K562 (cell line): ENCODE measurements around the gene DMWD. TPM values are rescaled to one million over a fixed set of nuclear protein-coding genes. Genes with fewer than 3 reads are reported as not detected.

ENCODE experiments used
- ATAC-seq: fragments of 200-7000 bp; cut with Tn5 transposase; 3 replicates; pipeline ENCODE4 v1.9.1; 2020; ENCODE audit warnings: moderate library complexity
- BruUV-seq: library from RNA; stranded (reverse); fragments of 400-500 nt; replicated peaks from 2 replicates; lab custom pipeline; 2021; lab: Mats Ljungman, UMichigan
- CTCF ChIA-PET: fragments of 300-600 bp; formaldehyde crosslinking; extraction: SDS; loops from one replicate; lab custom pipeline; 2021; ENCODE audit warnings: low intra/inter-chr PET ratio; lab: Yijun Ruan, JAX
- POLR2A ChIA-PET: fragments of 300-600, 350-650 bp; sonication (Branson Sonifier 250); formaldehyde crosslinking; extraction: SDS; loops from one replicate; lab custom pipeline; 2021; ENCODE audit warnings: antibody characterized with exemption, inconsistent platforms; lab: Yijun Ruan, JAX
- DNase-seq, 4 experiments: peaks; one replicate each; pipeline versions ENCODE4 v3.0.0 to v3.0.0-alpha.2; 2011 to 2018; ENCODE audit warnings: low spot score in 3 of 4, mixed read lengths in 3 of 4; ENCODE audit errors: extremely low read depth in 1 of 4
- FAIRE-seq: peaks from 2 replicates; lab custom pipeline; 2011; peaks lifted over from hg19 to GRCh38; lab: Jason Lieb, UNC
- H2AFZ ChIP-seq: 2 replicates; pipeline ENCODE4 v1.6.0; 2011; ENCODE audit warnings: low read depth, low read length, control low read depth, inconsistent platforms
- H3K27ac ChIP-seq: fragments of 200-600 bp; 3 replicates; pipeline ENCODE4 v1.8.0; 2011; ENCODE audit warnings: low read depth, mild to moderate bottlenecking, control low read depth, inconsistent platforms, low read length, moderate library complexity, mixed read lengths; ENCODE audit errors: extremely low read depth
- H3K27me3 ChIP-seq, 2 experiments: fragments of 300-600 bp in 1 of 2; 2 replicates in 1 of 2; 3 replicates in 1 of 2; pipeline versions ENCODE4 v1.6.0 to v1.8.0; 2011; ENCODE audit warnings: inconsistent platforms in 2 of 2, low read length in 2 of 2, mild to moderate bottlenecking in 1 of 2, mixed read lengths in 1 of 2, moderate library complexity in 1 of 2; ENCODE audit not compliant: control insufficient read depth in 2 of 2, insufficient read depth in 2 of 2
- H3K36me3 ChIP-seq: fragments of 300-600 bp; 3 replicates; pipeline ENCODE4 v1.8.0; 2011; ENCODE audit warnings: mild to moderate bottlenecking, low read length, inconsistent platforms; ENCODE audit not compliant: control insufficient read depth, insufficient read depth
- H3K4me1 ChIP-seq, 2 experiments: fragments of 200-600 bp in 1 of 2; replicated peaks in 1 of 2; 2 replicates in 1 of 2; 3 replicates in 1 of 2; pipeline versions ENCODE4 v1.5.1 to v1.8.0; 2011; ENCODE audit warnings: inconsistent platforms in 2 of 2, low read length in 2 of 2, mild to moderate bottlenecking in 1 of 2, mixed read lengths in 1 of 2, moderate library complexity in 1 of 2; ENCODE audit not compliant: control insufficient read depth in 2 of 2, insufficient read depth in 2 of 2
- H3K4me2 ChIP-seq: 2 replicates; pipeline ENCODE4 v1.6.1; 2011; ENCODE audit warnings: low read length, control low read depth, inconsistent platforms, mixed read lengths; ENCODE audit not compliant: insufficient read depth
- H3K4me3 ChIP-seq: fragments of 200-600 bp; sonication (generic), shearing (Covaris generic); 2 replicates; pipeline ENCODE4 v1.5.1; 2016; ENCODE audit warnings: control low read depth, inconsistent platforms
- H3K79me2 ChIP-seq: fragments of 200-600 bp; 3 replicates; pipeline ENCODE4 v1.8.0; 2011; ENCODE audit warnings: low read length, inconsistent platforms; ENCODE audit not compliant: control insufficient read depth, insufficient read depth
- H3K9ac ChIP-seq, 2 experiments: 2 replicates each; pipeline versions ENCODE4 v1.6.0 to v1.6.1; 2011; ENCODE audit warnings: low read depth in 2 of 2, low read length in 2 of 2, control low read depth in 1 of 2, inconsistent platforms in 1 of 2, mild to moderate bottlenecking in 1 of 2, mixed read lengths in 1 of 2; ENCODE audit not compliant: insufficient read depth in 1 of 2
- H3K9me1 ChIP-seq: one replicate; pipeline ENCODE4 v1.6.0; 2011; ENCODE audit warnings: inconsistent platforms, mild to moderate bottlenecking, low read length, moderate library complexity; ENCODE audit not compliant: control insufficient read depth, insufficient read depth
- H3K9me3 ChIP-seq: replicated peaks from 2 replicates; pipeline ENCODE4 v1.5.1; 2011; ENCODE audit warnings: low read depth, low read length, inconsistent platforms; ENCODE audit not compliant: control insufficient read depth, insufficient read depth
- H4K20me1 ChIP-seq: replicated peaks from 2 replicates; pipeline ENCODE4 v1.6.1; 2011; ENCODE audit warnings: low read length, inconsistent platforms, mixed read lengths; ENCODE audit not compliant: control insufficient read depth, insufficient read depth
- EWSR1 ChIP-seq: fragments of 450-650 bp; IDR thresholded peaks from 2 replicates; pipeline ENCODE4 v1.6.1; 2018; ENCODE audit warnings: borderline replicate concordance, mild to moderate bottlenecking, low read depth, moderate library complexity; ENCODE audit not compliant: partially characterized antibody
- FOXA3 ChIP-seq, 2 experiments: fragments of 450-650 bp in 1 of 2; sonication (generic) in 1 of 2; formaldehyde crosslinking; IDR thresholded peaks in 1 of 2; conservative IDR thresholded peaks in 1 of 2; 2 replicates each; pipeline versions ENCODE4 v1.4.0 to v1.8.0; 2020 to 2022; ENCODE audit warnings: mild to moderate bottlenecking in 2 of 2, missing genetic modification reagents in 1 of 2
- GABPB1 ChIP-seq: sonication (generic); formaldehyde crosslinking; IDR thresholded peaks from 2 replicates; pipeline ENCODE4 v1.8.0; 2022; ENCODE audit warnings: mild to moderate bottlenecking, missing genetic modification reagents
- GABPB2 ChIP-seq: fragments of 250-450 bp; sonication (Bioruptor Pico); conservative IDR thresholded peaks from 2 replicates; pipeline ENCODE4 v1.5.1; 2021; ENCODE audit warnings: mild to moderate bottlenecking
- KDM5B ChIP-seq: fragments of 200-600 bp; sonication (generic); IDR thresholded peaks from 2 replicates; pipeline ENCODE4 v1.6.1; 2012; ENCODE audit warnings: low read depth, mild to moderate bottlenecking, moderate library complexity, low read length, control low read depth, inconsistent platforms; ENCODE audit not compliant: insufficient replicate concordance
- NFE2L1 ChIP-seq: fragments of 450-650 bp; IDR thresholded peaks from 2 replicates; pipeline ENCODE4 v1.6.1; 2016; ENCODE audit warnings: missing genetic modification characterization, low read depth, mild to moderate bottlenecking, missing compliant biosample characterization, moderate library complexity, borderline replicate concordance
- POLR2AphosphoS5 ChIP-seq: IDR thresholded peaks from 2 replicates; pipeline ENCODE4 v1.6.1; 2011; ENCODE audit warnings: mild to moderate bottlenecking, low read depth, low read length, moderate library complexity; ENCODE audit not compliant: control insufficient read depth, insufficient read depth
- RFX1 ChIP-seq: fragments of 450-650 bp; IDR thresholded peaks from 2 replicates; pipeline ENCODE4 v1.6.1; 2016; ENCODE audit warnings: mild to moderate bottlenecking, moderate library complexity
- TEAD1 ChIP-seq, 2 experiments: fragments of 450-650 bp in 1 of 2; sonication (generic) in 1 of 2; formaldehyde crosslinking; IDR thresholded peaks; 2 replicates each; pipeline versions ENCODE4 v1.4.0 to v1.8.0; 2020 to 2022; ENCODE audit warnings: mild to moderate bottlenecking in 2 of 2, missing genetic modification reagents in 1 of 2
- TFAM ChIP-seq: fragments of 250-450 bp; sonication (Bioruptor Pico); conservative IDR thresholded peaks from 2 replicates; pipeline ENCODE4 v1.5.0; 2021; ENCODE audit warnings: mild to moderate bottlenecking, moderate library complexity
- ZNF274 ChIP-seq: IDR thresholded peaks from 2 replicates; pipeline ENCODE4 v1.6.1; 2011; ENCODE audit warnings: low read depth, mild to moderate bottlenecking, low read length, moderate library complexity, borderline replicate concordance
- ZNF316 ChIP-seq: fragments of 450-650 bp; IDR thresholded peaks from 2 replicates; pipeline ENCODE4 v1.6.1; 2016
- ZNF431 ChIP-seq: sonication (generic); formaldehyde crosslinking; IDR thresholded peaks from 2 replicates; pipeline ENCODE4 v1.8.0; 2022; ENCODE audit warnings: mild to moderate bottlenecking, missing genetic modification reagents
- WGBS: fragments of 100-300 bp; shearing (Covaris generic); methylation state at CpG from one replicate; pipeline ENCODE4 v1.1.6; 2016; ENCODE audit warnings: low coverage, mixed read lengths; ENCODE audit not compliant: insufficient coverage; ENCODE audit errors: missing lambda C conversion rate; 5-methylcytosine and 5-hydroxymethylcytosine counted together
- in situ Hi-C: fragments of 300-500 bp; cut with MboI; formaldehyde crosslinking; loops from 4 replicates; pipeline ENCODE4 v1.15.0; 2018; ENCODE audit warnings: inconsistent platforms, mixed read lengths
- intact Hi-C: fragments of 100-400 bp; cut with micrococcal nuclease; formaldehyde crosslinking; loops from 2 replicates; pipeline ENCODE4 v1.14.2; 2022
- polyA plus RNA-seq, 8 experiments: library from polyadenylated mRNA; depleted of rRNA in 4 of 8; stranded (reverse) in 5 of 8; unstranded in 3 of 8; fragments of >200 nt; fragmentation: Nextera tagmentation in 2 of 8; fragmentation: Illumina TruSeq in 1 of 8; extraction: Ambion mirVana in 2 of 8; extraction: Trizol in 1 of 8; gene quantifications; 2 replicates each; pipeline versions ENCODE4 v1.2.1 to v1.2.3, GENCODE V29; 2011 to 2014; ENCODE audit warnings: inconsistent platforms in 1 of 8, missing spikeins in 1 of 8
- total RNA-seq, 7 experiments: library from RNA; depleted of rRNA in 6 of 7; stranded (reverse); fragments of >200 nt in 6 of 7; fragmentation: Illumina TruSeq in 2 of 7; extraction: Trizol in 2 of 7; gene quantifications; 2 replicates each; pipeline versions ENCODE4 v1.2.1 to v1.2.3, GENCODE V29; 2011 to 2021; ENCODE audit warnings: low replicate concordance in 1 of 7
- TF ChIP-seq, protein P1 (sequence below): fragments of 450-650 bp; formaldehyde crosslinking; IDR thresholded peaks from 2 replicates; pipeline ENCODE4 v1.4.0; 2022; ENCODE audit warnings: mild to moderate bottlenecking, moderate library complexity
- TF ChIP-seq, protein P2 (sequence below): fragments of 200-800 bp; sonication (Bioruptor generic); IDR thresholded peaks from 2 replicates; pipeline ENCODE4 v1.6.1; 2017; ENCODE audit warnings: missing genetic modification characterization, missing compliant biosample characterization
- TF ChIP-seq, protein P3 (sequence below): conservative IDR thresholded peaks from 2 replicates; pipeline ENCODE4 v1.6.1; 2011; ENCODE audit warnings: low read depth, mild to moderate bottlenecking, low read length; ENCODE audit not compliant: control insufficient read depth

The DMWD gene
- total and polyA plus RNA-seq, 9 of the 15 experiments (the other 6 are each of a cell fraction or from before 2014, with no cell fraction given): 4.7 to 54.6 (median 19.0) TPM

DNA sequence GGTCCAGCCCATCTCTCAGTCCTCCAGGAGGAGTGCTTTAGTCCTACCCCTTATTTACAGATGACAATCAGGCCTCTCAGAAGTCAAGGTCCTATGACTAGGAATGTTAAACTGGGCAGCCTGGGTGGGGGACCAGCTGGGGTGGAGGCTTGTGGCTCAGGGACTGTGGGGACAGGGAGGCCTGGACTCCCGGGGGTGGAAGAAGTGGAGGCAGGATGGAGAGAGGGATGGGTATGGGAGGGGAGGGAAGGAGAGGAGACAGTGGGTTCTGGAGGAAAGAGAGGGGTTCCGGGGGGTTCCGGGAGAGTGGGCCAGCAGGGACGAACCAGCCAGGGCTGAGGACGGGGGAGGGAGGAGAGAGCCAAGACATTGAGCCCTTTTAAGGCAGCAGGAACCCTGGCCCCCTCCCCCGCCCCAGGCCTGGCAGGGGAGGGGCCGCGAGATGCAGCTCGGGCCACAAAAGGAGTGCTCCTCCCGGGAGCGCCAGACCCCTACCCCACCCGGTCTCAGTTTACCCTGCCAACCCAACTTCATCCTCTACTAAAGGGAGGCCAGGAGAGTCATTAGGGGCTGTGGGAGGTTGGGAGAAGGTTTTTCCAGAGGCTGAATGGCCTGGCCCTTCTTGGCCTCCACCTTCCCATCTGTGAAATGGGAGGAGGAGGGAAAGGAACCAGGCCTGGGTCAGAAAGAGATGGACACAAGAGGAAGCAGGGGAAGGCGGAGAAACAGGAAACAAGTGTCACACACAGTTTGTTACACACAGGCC lies 12.0 kb downstream of the DMWD start (continued):
- TF ChIP-seq EWSR1: no peak
- TF ChIP-seq FOXA3 (CRISPR knock-in tag; conservative IDR thresholded peaks at IDR 0.05 in 1 of 2, IDR thresholded peaks at IDR 0.05 in 1 of 2): peak; percentile 74 to 80
- no peak for TF ChIP-seq ZNF431 (CRISPR knock-in tag)
- TF ChIP-seq TFAM (CRISPR knock-in tag): no peak

DNA sequence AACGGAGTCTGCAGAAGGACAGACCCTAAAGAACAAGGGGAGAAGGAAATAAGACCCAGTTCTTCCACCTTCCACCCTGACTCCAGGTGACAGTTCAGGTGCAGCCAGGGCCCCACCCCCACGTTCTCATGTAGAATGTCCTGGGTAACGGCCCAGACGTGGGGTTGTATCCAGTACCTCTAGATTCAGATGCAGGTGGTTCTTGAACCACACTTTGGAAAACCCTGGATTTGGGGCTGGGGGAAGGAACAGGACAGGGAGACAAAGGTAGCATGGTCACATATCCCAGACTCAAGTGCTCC lies 12.5 kb downstream of the DMWD start:
- Histone ChIP-seq H2AFZ (no peak overlapping the region), H3K4me1 (peaks cover 16 to 64% of the 10 kb centered on the region in 2 experiments), H3K9ac (peak overlapping the region; percentile 62 to 84; a peak in 2 of 4 replicates), H3K27me3 (no peaks in the 10 kb centered on the region), H4K20me1 (peaks cover 10% of the 10 kb centered on the region; the same call in 1 of the 2 replicates), H3K36me3 (peaks cover 18% of the 10 kb centered on the region; the same call in 2 of the 3 replicates), H3K4me2 (peak overlapping the region; percentile 80), H3K4me3 (no peak overlapping the region), H3K79me2 (no peaks in the 10 kb centered on the region), H3K27ac (peak overlapping the region; percentile 60; the same call in 2 of the 3 replicates), H3K9me1 (peaks cover 9% of the 10 kb centered on the region), H3K9me3 (no peaks in the 10 kb centered on the region)
- FAIRE-seq (peak; percentile 83), DNase-seq (no peak), ATAC-seq (no peak)
- intact Hi-C loops (no loop called here), in situ Hi-C loops (no loop called here)
- ChIA-PET CTCF (no interaction called here), POLR2A (interaction anchor here (7.7 kb wide), 1 partner anchor 9 kb away, joined by 70 read pairs; the partner anchor contains the start of gene SIX5)
- WGBS: 29% methylated on average over 4 of the region's 4 CpGs
- BruUV-seq: no TSS peak
- TF ChIP-seq GABPB2 (no peak), ZNF316 (no peak), GABPB1 (CRISPR knock-in tag) (peak; percentile 36; the same call in 1 of the 2 replicates), ZNF274 (no peak), KDM5B (peak; percentile 7), TEAD1 (CRISPR knock-in tag; IDR thresholded peaks at IDR 0.05) (0 out of 4 replicates have a peak, but pooled peaks of 1 of the 2 experiments have one; percentile 7), POLR2AphosphoS5 (0 out of 2 replicates have a peak, but pooled peaks have one; percentile 4), NFE2L1 (tag) (no peak), RFX1 (no peak)
- TF ChIP-seq, protein P1, sequence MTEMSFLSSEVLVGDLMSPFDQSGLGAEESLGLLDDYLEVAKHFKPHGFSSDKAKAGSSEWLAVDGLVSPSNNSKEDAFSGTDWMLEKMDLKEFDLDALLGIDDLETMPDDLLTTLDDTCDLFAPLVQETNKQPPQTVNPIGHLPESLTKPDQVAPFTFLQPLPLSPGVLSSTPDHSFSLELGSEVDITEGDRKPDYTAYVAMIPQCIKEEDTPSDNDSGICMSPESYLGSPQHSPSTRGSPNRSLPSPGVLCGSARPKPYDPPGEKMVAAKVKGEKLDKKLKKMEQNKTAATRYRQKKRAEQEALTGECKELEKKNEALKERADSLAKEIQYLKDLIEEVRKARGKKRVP (CRISPR knock-in tag): no peak
- TF ChIP-seq, protein P2, sequence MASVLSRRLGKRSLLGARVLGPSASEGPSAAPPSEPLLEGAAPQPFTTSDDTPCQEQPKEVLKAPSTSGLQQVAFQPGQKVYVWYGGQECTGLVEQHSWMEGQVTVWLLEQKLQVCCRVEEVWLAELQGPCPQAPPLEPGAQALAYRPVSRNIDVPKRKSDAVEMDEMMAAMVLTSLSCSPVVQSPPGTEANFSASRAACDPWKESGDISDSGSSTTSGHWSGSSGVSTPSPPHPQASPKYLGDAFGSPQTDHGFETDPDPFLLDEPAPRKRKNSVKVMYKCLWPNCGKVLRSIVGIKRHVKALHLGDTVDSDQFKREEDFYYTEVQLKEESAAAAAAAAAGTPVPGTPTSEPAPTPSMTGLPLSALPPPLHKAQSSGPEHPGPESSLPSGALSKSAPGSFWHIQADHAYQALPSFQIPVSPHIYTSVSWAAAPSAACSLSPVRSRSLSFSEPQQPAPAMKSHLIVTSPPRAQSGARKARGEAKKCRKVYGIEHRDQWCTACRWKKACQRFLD (CRISPR knock-in tag): peak; percentile 47; the same call in 1 of the 2 replicates
- TF ChIP-seq, protein P3, sequence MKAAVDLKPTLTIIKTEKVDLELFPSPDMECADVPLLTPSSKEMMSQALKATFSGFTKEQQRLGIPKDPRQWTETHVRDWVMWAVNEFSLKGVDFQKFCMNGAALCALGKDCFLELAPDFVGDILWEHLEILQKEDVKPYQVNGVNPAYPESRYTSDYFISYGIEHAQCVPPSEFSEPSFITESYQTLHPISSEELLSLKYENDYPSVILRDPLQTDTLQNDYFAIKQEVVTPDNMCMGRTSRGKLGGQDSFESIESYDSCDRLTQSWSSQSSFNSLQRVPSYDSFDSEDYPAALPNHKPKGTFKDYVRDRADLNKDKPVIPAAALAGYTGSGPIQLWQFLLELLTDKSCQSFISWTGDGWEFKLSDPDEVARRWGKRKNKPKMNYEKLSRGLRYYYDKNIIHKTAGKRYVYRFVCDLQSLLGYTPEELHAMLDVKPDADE: no peak
